ENCODE data around the gene FMNL2.

GRCh38 chr2:152415796-152416195, 80.8 kb downstream of the FMNL2 start:
- TF ChIP-seq POLR2A (IDR thresholded peaks at IDR 0.05; ENCODE audit: low read length) (no peak), GATA1 (IDR thresholded peaks at IDR 0.05; ENCODE audit: low read depth, low read length) (no peak)

All from erythroblast (primary cell).